Astrocyte of the cerebellum (primary cell): ENCODE results near the gene OGFOD2.

Source experiments
- DNase-seq: peaks from one replicate; pipeline ENCODE4 v3.0.0-alpha.2; 2011; ENCODE audit warnings: low read depth
- H3K4me3 ChIP-seq: 2 replicates; pipeline ENCODE4 v1.5.1; 2011; ENCODE audit warnings: mild to moderate bottlenecking, low read depth, low read length, moderate library complexity
- CTCF ChIP-seq: IDR thresholded peaks from 2 replicates; pipeline ENCODE4 v1.5.1; 2012; ENCODE audit warnings: low read length, low read depth, moderate library complexity, mild to moderate bottlenecking; ENCODE audit errors: missing control alignments
- in situ Hi-C: cut with HindIII; loops from 2 replicates; pipeline ENCODE4 v1.10.0; 2017; ENCODE audit warnings: low sequenced_read_pairs

Gene OGFOD2

GRCh38 chr12:122959566-122960192 is 15.4 kb upstream of the OGFOD2 start:
- no peak for TF ChIP-seq CTCF
- H3K4me3 ChIP-seq = no peak overlapping the region
- DNase-seq = no peak
- in situ Hi-C loops = no loop called here

- no peak for TF ChIP-seq CTCF
- in situ Hi-C loops = no loop called here
- H3K4me3 ChIP-seq = no peak overlapping the region
- no peak for DNase-seq
Observed at GRCh38 chr12:122960193-122960569, 14.9 kb upstream of the OGFOD2 start.

GRCh38 chr12:122961531-122962329 is 13.3 kb upstream of the OGFOD2 start:
- no peak for DNase-seq
- no peak overlapping the region for H3K4me3 ChIP-seq
- no peak for TF ChIP-seq CTCF
- in situ Hi-C loops = no loop called here

GRCh38 chr12:122963941-122964265 is 11.1 kb upstream of the OGFOD2 start:
- in situ Hi-C loops = no loop called here
- no peak for DNase-seq

GRCh38 chr12:122964439-122965257 is 10.4 kb upstream of the OGFOD2 start:
- no peak for TF ChIP-seq CTCF
- in situ Hi-C loops = no loop called here
- DNase-seq = no peak
- no peak overlapping the region for H3K4me3 ChIP-seq

More at GRCh38 chr12:122963941-122964265, 11.1 kb upstream of the OGFOD2 start:
- TF ChIP-seq CTCF = no peak
- no peak overlapping the region for H3K4me3 ChIP-seq

GRCh38 chr12:122965321-122965751 is 9.7 kb upstream of the OGFOD2 start:
- no peak for DNase-seq
- peak overlapping the region; percentile 51 for H3K4me3 ChIP-seq
- in situ Hi-C loops = no loop called here
- no peak for TF ChIP-seq CTCF
